ENCODE data around the gene ZNF79. TPM values are rescaled to one million over a fixed set of nuclear protein-coding genes. Genes with fewer than 3 reads are reported as not detected.

Gene ZNF79
- total RNA-seq, 1 donor from 2014 or later = 21.7 TPM

DNA sequence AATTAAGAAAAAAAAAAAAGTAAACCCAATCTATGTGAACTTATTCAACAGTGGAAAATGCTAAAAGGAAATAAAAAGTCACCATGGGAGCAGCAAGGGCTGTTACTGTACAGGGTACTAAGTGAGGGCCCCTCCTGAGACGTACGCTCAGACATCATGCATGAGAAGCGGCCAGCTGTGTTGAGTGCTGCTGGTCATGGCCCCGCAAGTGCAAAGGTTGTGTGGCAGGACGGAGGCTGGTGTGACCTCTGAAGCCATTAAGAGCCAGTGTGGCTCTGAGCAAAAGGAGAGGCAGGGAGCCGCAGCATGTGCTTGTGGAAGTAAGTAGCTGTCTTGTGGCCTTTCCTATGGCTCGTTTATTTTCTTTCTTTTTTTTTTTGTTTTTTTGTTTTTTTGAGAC, 3.1 kb upstream of the ZNF79 start:
- H3K27me3 Mint-ChIP-seq (ENCODE audit: insufficient read depth) = peaks cover 3% of the 10 kb centered on the region
- no peaks in the 10 kb centered on the region for H3K9me3 Mint-ChIP-seq
- H3K4me1 Mint-ChIP-seq (ENCODE audit: low read depth) = peaks cover 32% of the 10 kb centered on the region
- H3K4me3 Mint-ChIP-seq = no peak overlapping the region
- H3K27ac Mint-ChIP-seq = no peak overlapping the region
- intact Hi-C loops (cut with micrococcal nuclease) = loop anchor here (10.0 kb wide), 3 partner anchors 106 to 436 kb away; partner anchors contain the start of gene SH2D3C
- peaks cover 11% of the 10 kb centered on the region for H3K36me3 Mint-ChIP-seq (ENCODE audit: low read depth)
- DNase-seq (ENCODE audit: low spot score) = no peak

DNA sequence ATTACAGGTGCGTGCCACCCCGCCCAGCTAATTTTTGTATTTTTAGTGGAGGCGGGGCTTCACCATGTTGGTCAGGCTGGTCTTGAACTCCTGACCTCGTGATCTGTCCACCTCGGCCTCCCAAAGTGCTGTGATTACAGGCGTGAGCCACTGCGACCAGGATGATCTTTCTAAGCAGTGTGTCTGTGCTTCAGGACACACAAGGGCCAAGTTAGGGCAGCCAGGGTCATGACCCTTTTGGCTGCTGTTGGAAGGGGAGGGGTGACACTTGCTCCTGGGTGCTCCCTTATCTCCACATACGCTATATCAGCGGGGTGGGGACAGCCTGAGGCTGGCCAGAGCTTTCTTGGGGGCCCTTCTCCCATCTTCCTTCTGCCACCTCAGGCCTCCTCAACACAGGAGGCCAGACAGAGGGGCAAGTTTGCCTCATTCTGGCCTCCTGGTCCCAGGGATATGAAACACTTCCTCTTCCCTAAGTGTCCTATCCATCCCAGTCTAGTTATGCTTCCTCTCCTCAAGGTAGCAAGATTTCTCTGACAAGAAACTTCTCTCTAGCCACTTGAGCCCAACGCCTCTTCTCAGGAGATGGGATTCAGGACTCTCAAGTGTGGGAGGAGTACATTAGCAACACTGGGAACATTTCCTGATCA, 1.9 kb upstream of the ZNF79 start:
- Mint-ChIP-seq H3K36me3 (ENCODE audit: low read depth) (peaks cover 19% of the 10 kb centered on the region), H3K4me3 (peak overlapping the region; percentile 99), H3K9me3 (no peaks in the 10 kb centered on the region), H3K4me1 (ENCODE audit: low read depth) (peaks cover 43% of the 10 kb centered on the region), H3K27ac (no peak overlapping the region), H3K27me3 (ENCODE audit: insufficient read depth) (peaks cover 3% of the 10 kb centered on the region)
- DNase-seq (ENCODE audit: low spot score) = no peak
- intact Hi-C loops (cut with micrococcal nuclease) = loop anchor here (10.0 kb wide), 3 partner anchors 107 to 437 kb away; partner anchors contain the start of gene SH2D3C

DNA sequence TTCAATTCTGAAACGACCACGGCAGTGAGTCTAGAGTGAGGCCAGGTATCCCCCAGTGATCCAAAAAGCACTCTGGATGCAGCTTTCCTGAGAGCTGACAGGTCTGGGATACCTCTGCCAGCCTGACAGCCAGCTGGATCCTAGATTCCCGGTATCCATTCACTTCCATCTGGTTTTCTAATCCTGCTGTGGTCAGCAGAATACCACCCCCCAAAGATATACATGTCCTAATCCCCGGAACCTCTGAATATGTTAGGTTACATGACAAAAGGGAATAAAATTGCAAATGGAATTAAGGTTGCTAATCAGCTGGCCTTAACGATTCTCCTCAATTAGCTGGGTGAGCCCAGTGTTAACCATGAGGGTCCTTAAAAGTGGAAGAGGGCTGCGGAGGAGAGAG, 1.4 kb upstream of the ZNF79 start:
- H3K4me3 Mint-ChIP-seq = peak overlapping the region; percentile 99
- H3K27ac Mint-ChIP-seq = peak overlapping the region; percentile 97
- intact Hi-C loops (cut with micrococcal nuclease) = loop anchor here (10.0 kb wide), 3 partner anchors 108 to 438 kb away; partner anchors contain the start of gene SH2D3C

DNA sequence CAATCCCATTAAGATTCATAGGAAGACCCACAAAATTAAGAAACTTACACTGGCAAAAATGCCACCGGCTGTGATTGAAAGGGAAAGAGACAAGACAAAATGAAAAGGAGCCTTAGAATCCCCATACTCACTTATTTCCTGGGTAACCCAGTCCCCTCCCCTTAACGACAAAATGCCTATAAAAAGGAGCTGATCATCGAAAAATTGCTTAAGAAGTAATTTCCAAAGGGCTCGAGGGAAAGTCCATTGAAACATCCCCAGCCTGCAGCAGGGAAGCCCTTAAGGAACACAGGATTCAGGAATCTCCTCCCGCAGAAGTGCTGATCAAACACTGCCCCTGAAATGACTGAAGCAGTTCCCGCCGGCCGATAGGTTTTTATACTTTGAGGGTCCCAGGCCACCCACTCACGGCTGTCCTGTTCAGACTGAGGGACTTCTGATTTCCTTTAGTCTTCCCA, 677 bp upstream of the ZNF79 start:
- intact Hi-C loops (cut with micrococcal nuclease) = loop anchor here (10.0 kb wide), 3 partner anchors 109 to 439 kb away; partner anchors contain the start of gene SH2D3C
- H3K4me1 Mint-ChIP-seq (ENCODE audit: low read depth) = peaks cover 54% of the 10 kb centered on the region
- H3K27ac Mint-ChIP-seq = peak overlapping the region; percentile 97

More for the DNA sequence above, 1.4 kb upstream of the ZNF79 start:
- no peaks in the 10 kb centered on the region for H3K9me3 Mint-ChIP-seq
- DNase-seq (ENCODE audit: low spot score) = no peak
- H3K4me1 Mint-ChIP-seq (ENCODE audit: low read depth) = peaks cover 47% of the 10 kb centered on the region
- peaks cover 3% of the 10 kb centered on the region for H3K27me3 Mint-ChIP-seq (ENCODE audit: insufficient read depth)
- peaks cover 20% of the 10 kb centered on the region for H3K36me3 Mint-ChIP-seq (ENCODE audit: low read depth)

DNA sequence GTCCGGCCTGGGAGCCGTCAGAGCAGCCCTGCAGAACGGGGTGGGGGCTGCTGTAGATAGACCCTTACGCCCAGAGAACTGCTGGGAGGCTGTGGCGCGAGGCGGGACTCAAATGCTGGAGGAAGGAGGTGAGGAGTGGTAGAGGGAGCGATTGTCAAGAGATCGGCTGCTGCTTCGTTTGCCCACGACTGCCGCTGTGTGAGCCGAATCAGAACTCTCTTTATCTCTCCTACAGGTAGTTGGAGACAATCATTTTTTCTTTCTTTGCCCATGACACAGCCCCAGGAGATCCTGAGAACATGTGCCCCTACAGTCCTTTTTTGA, 456 bp downstream of the ZNF79 start:
- peaks cover 59% of the 10 kb centered on the region for H3K4me1 Mint-ChIP-seq (ENCODE audit: low read depth)
- peaks cover 31% of the 10 kb centered on the region for H3K36me3 Mint-ChIP-seq (ENCODE audit: low read depth)
- H3K27me3 Mint-ChIP-seq (ENCODE audit: insufficient read depth) = peaks cover 3% of the 10 kb centered on the region
- DNase-seq (ENCODE audit: low spot score) = peak; percentile 11
- intact Hi-C loops (cut with micrococcal nuclease) = loop anchor here (1.0 to 10.0 kb wide), 6 partner anchors 27 to 440 kb away; partner anchors contain the start of genes LRSAM1, RPL12 and SH2D3C
- H3K9me3 Mint-ChIP-seq = no peaks in the 10 kb centered on the region
- H3K27ac Mint-ChIP-seq = peak overlapping the region; percentile 97
- peak overlapping the region; percentile 99 for H3K4me3 Mint-ChIP-seq

More for the DNA sequence above, 677 bp upstream of the ZNF79 start:
- Mint-ChIP-seq H3K9me3 (no peaks in the 10 kb centered on the region), H3K27me3 (ENCODE audit: insufficient read depth) (peaks cover 3% of the 10 kb centered on the region), H3K36me3 (ENCODE audit: low read depth) (peaks cover 27% of the 10 kb centered on the region), H3K4me3 (peak overlapping the region; percentile 99)
- no peak for DNase-seq (ENCODE audit: low spot score)

DNA sequence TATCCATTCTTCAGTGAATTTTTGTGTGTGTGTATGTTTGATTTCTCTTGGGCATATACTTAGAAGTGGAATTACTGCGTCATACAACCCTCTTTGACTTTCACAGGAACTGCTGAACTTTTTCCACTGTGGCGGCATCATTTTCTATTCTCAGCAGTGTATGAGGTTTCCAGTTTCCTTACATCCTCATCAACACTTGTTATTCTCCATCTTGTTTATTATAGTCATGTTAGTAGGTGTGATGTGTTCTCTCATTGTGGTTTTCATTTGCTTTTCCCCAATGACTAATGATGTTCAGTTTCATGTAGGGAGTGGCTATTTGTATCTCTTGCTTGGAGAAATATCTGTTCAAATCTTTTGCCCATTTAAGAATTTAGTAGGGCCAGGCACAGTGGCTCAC, 2.6 kb downstream of the ZNF79 start:
- DNase-seq (ENCODE audit: low spot score) = peak; percentile 32
- Mint-ChIP-seq H3K27ac (peak overlapping the region; percentile 97), H3K4me1 (ENCODE audit: low read depth) (peaks cover 73% of the 10 kb centered on the region), H3K9me3 (no peaks in the 10 kb centered on the region), H3K4me3 (peak overlapping the region; percentile 99), H3K27me3 (ENCODE audit: insufficient read depth) (peaks cover 3% of the 10 kb centered on the region), H3K36me3 (ENCODE audit: low read depth) (peaks cover 47% of the 10 kb centered on the region)
- intact Hi-C loops (cut with micrococcal nuclease) = loop anchor here (1.0 to 10.0 kb wide), 5 partner anchors 112 to 606 kb away; partner anchors contain the start of gene SH2D3C

DNA sequence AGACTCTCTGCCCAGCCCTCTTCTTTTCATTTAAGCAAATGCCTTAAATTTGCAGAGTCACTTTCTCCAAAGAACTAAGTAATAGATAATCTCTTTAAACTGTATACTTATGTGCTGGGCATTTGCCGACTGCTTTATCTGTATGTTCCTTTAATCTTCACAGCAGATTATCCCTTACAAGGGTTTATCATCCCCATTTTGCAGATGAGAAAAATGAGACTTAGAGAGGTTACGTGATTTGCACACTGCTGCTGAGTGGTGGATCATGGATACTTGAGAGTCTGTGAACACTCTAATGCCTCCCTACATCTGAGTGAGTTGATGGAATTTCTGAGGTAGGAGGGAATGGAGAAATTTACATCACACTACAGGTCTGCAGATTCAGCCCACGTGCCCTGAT, 4.2 kb downstream of the ZNF79 start:
- Mint-ChIP-seq H3K4me1 (ENCODE audit: low read depth) (peaks cover 64% of the 10 kb centered on the region), H3K4me3 (peak overlapping the region; percentile 5), H3K27ac (peak overlapping the region; percentile 75), H3K9me3 (no peaks in the 10 kb centered on the region), H3K36me3 (ENCODE audit: low read depth) (peaks cover 48% of the 10 kb centered on the region), H3K27me3 (ENCODE audit: insufficient read depth) (peaks cover 3% of the 10 kb centered on the region)
- no peak for DNase-seq (ENCODE audit: low spot score)
- intact Hi-C loops (cut with micrococcal nuclease) = loop anchor here (5.0 to 10.0 kb wide), 4 partner anchors 114 to 604 kb away; partner anchors contain the start of gene SH2D3C

DNA sequence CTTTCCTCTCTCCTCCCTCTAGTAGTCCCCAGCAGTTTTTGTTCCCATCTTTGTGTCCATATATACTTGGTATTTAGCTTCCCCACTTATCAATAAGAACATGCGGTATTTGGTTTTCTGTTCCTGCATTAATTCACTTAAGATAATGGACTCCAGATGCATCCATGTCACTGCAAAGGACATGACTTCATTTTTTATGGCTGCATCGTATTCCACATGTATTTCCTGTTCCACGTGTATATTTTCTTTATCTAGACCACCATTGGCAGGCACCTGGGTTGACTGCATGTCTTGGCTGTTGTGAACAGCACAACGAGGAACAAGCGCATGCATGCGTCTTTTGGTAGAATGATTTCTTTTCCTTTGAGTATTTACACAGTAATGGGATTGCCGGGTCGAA, 6.2 kb downstream of the ZNF79 start:
- Mint-ChIP-seq H3K4me3 (no peak overlapping the region), H3K27me3 (ENCODE audit: insufficient read depth) (no peaks in the 10 kb centered on the region), H3K4me1 (ENCODE audit: low read depth) (peaks cover 44% of the 10 kb centered on the region), H3K27ac (peak overlapping the region; percentile 10), H3K9me3 (no peaks in the 10 kb centered on the region), H3K36me3 (ENCODE audit: low read depth) (peaks cover 55% of the 10 kb centered on the region)
- intact Hi-C loops (cut with micrococcal nuclease) = no loop called here
- no peak for DNase-seq (ENCODE audit: low spot score)

DNA sequence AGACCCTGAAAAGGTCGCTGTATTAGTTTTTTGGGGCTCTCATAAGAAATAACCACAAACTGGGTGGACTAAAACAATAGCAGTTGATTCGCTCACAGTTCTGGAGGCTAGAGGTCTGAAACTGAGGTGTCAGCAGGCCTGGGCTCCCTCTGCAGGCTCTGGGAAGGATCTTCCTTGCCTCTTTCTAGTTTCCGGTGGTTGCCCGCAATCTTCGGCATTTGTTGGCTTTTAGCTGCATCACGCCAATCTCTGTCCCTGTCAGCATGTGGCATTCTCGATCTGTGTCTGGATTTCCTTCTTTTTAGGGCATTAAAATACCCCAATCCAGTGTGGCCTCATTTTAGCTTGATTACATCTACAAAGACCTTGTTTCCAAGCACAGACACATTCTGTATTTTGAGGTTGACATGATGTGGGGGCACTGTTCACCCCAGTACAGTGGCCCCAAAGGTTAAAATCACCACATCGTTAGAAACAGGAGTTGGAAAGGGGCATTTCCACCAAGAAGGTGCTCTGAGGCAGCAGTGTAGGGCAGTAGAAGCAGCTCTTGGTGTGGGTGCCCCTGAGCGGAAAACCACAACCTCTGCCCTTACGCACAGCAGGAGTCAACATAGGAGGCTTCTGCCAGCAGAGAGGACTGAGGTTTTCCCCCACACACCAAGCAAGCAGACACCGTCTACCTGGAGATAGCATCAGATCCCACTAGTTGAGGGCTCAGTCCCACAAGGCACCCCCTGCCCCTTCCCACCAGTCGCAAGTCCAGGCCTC, 13.5 kb downstream of the ZNF79 start:
- H3K27ac Mint-ChIP-seq = no peak overlapping the region
- no peak overlapping the region for H3K4me3 Mint-ChIP-seq
- no peaks in the 10 kb centered on the region for H3K9me3 Mint-ChIP-seq
- DNase-seq (ENCODE audit: low spot score) = no peak
- intact Hi-C loops (cut with micrococcal nuclease) = no loop called here
- peaks cover 76% of the 10 kb centered on the region for H3K36me3 Mint-ChIP-seq (ENCODE audit: low read depth)
- H3K4me1 Mint-ChIP-seq (ENCODE audit: low read depth) = peaks cover 13% of the 10 kb centered on the region
- H3K27me3 Mint-ChIP-seq (ENCODE audit: insufficient read depth) = no peaks in the 10 kb centered on the region

DNA sequence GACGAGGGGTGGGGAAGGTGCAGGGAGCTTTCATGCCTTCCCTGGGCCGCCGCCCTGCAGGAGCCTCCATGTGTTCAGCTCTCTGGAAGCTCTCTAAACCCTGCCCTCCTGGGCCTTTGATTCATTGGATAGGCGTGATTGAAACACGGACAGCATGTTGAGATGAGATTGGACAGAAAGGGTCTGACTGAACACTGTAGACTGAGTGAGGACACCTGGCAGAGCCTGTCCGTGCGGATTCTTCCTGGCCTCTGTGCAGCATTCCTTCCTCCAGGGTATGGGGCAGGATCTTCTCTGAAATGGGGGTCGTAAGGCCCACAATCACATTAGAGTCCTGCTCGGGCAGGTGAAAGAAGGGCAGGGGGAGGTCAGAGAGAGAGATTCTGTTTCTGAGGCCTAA, 14.2 kb downstream of the ZNF79 start:
- H3K4me1 Mint-ChIP-seq (ENCODE audit: low read depth) = peaks cover 13% of the 10 kb centered on the region
- no peaks in the 10 kb centered on the region for H3K9me3 Mint-ChIP-seq
- peaks cover 81% of the 10 kb centered on the region for H3K36me3 Mint-ChIP-seq (ENCODE audit: low read depth)
- H3K4me3 Mint-ChIP-seq = no peak overlapping the region
- no peaks in the 10 kb centered on the region for H3K27me3 Mint-ChIP-seq (ENCODE audit: insufficient read depth)
- intact Hi-C loops (cut with micrococcal nuclease) = no loop called here
- no peak overlapping the region for H3K27ac Mint-ChIP-seq
- no peak for DNase-seq (ENCODE audit: low spot score)

DNA sequence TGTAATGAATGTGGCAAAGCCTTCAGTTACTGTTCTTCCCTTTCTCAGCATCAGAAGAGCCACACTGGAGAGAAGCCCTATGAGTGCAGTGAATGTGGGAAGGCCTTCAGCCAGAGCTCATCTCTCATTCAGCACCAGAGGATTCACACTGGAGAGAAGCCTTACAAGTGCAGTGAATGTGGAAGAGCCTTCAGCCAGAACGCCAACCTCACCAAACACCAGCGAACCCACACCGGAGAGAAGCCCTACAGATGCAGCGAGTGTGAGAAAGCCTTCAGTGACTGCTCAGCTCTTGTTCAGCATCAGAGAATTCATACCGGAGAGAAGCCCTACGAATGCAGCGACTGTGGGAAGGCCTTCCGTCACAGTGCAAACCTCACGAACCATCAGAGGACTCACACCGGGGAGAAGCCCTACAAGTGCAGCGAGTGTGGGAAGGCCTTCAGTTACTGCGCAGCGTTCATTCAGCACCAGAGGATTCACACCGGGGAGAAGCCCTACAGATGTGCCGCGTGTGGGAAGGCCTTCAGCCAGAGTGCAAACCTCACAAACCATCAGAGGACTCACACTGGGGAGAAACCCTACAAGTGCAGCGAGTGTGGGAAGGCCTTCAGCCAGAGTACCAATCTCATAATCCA, 20.2 kb downstream of the ZNF79 start:
- intact Hi-C loops (cut with micrococcal nuclease) = no loop called here
- no peak for DNase-seq (ENCODE audit: low spot score)
- peak overlapping the region; percentile 66 for H3K27ac Mint-ChIP-seq
- peaks cover 32% of the 10 kb centered on the region for H3K4me1 Mint-ChIP-seq (ENCODE audit: low read depth)
- H3K4me3 Mint-ChIP-seq = no peak overlapping the region
- H3K27me3 Mint-ChIP-seq (ENCODE audit: insufficient read depth) = no peaks in the 10 kb centered on the region
- H3K9me3 Mint-ChIP-seq = peaks cover 34% of the 10 kb centered on the region
- H3K36me3 Mint-ChIP-seq (ENCODE audit: low read depth) = peaks cover 90% of the 10 kb centered on the region

DNA sequence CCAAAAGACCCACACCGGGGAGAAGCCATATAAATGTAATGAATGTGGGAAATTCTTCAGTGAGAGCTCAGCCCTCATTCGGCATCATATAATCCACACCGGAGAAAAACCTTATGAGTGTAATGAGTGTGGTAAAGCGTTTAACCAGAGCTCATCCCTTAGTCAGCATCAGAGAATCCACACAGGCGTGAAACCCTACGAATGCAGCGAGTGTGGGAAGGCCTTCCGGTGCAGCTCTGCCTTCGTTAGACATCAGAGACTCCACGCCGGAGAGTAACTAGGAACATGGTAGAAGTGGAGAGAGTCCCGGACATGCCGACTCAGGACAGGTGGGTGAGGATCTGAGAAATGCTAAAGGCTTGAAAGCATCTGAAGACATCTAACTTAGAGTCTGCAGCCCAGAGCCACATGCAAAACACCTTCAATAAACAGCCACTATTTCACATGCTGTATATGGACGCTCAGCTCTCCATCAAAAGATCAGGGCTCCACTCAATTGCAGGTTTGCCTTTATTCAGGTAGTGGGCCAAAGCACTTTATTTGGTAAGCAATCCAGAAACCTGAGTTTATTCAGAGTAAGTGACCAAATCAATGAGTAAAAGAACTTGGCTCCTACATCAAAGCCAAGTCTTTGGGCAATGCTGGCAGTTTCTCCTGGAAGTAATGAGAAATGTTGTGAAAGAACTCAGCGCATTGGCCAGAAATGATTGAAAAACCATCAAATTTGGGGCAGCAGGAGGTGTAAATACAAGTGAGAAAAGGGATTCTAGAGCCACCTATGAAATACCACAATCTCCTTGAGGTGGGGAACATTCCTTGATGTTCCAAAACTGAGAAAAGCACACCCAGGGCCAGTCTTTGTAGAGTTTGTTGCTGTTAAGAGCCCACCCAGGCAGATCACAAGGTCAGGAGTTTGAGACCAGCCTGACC, 21.0 kb downstream of the ZNF79 start:
- H3K27me3 Mint-ChIP-seq (ENCODE audit: insufficient read depth) = no peaks in the 10 kb centered on the region
- H3K36me3 Mint-ChIP-seq (ENCODE audit: low read depth) = peaks cover 90% of the 10 kb centered on the region
- peaks cover 34% of the 10 kb centered on the region for H3K9me3 Mint-ChIP-seq
- DNase-seq (ENCODE audit: low spot score) = no peak
- intact Hi-C loops (cut with micrococcal nuclease) = no loop called here
- H3K4me3 Mint-ChIP-seq = peak overlapping the region; percentile 15
- H3K4me1 Mint-ChIP-seq (ENCODE audit: low read depth) = peaks cover 40% of the 10 kb centered on the region
- H3K27ac Mint-ChIP-seq = peak overlapping the region; percentile 11
